IPS DF 6.9 (cell line): Measurements from ENCODE around the gene CATSPERD.
"Not testable (repeated sequence)": the region's sequence is repeated elsewhere in the genome, so short reads cannot be mapped to it uniquely, and the experiment has no call there.

Experiments used
- DNase-seq: peaks from one replicate; pipeline ENCODE4 v3.0.0-alpha.2; 2013; ENCODE audit warnings: low read depth, low spot score
- H3K27ac ChIP-seq: one replicate; pipeline ENCODE4 v1.5.1; 2013; ENCODE audit warnings: low read length, control low read depth
- H3K27me3 ChIP-seq: 2 replicates; pipeline ENCODE4 v1.6.1; 2013; ENCODE audit warnings: mild to moderate bottlenecking, low read length; ENCODE audit not compliant: control insufficient read depth, insufficient read depth
- H3K36me3 ChIP-seq: 2 replicates; pipeline ENCODE4 v1.6.1; 2013; ENCODE audit warnings: low read length; ENCODE audit not compliant: control insufficient read depth, insufficient read depth
- H3K4me1 ChIP-seq: 2 replicates; pipeline ENCODE4 v1.6.1; 2013; ENCODE audit warnings: low read length; ENCODE audit not compliant: control insufficient read depth, insufficient read depth
- H3K4me3 ChIP-seq: 2 replicates; pipeline ENCODE4 v1.5.1; 2013; ENCODE audit warnings: mild to moderate bottlenecking, low read length
- H3K9me3 ChIP-seq: 2 replicates; pipeline ENCODE4 v1.6.1; 2013; ENCODE audit warnings: low read length, inconsistent platforms; ENCODE audit not compliant: control insufficient read depth, insufficient read depth
- WGBS: extraction: QIAGEN DNeasy Blood & Tissue Kit; methylation state at CpG from one replicate; pipeline ENCODE4 v1.1.7; 2013; ENCODE audit warnings: mixed read lengths, missing lambda C conversion rate; ENCODE audit not compliant: insufficient read length, insufficient coverage; 5-methylcytosine and 5-hydroxymethylcytosine counted together

The CATSPERD gene

DNA sequence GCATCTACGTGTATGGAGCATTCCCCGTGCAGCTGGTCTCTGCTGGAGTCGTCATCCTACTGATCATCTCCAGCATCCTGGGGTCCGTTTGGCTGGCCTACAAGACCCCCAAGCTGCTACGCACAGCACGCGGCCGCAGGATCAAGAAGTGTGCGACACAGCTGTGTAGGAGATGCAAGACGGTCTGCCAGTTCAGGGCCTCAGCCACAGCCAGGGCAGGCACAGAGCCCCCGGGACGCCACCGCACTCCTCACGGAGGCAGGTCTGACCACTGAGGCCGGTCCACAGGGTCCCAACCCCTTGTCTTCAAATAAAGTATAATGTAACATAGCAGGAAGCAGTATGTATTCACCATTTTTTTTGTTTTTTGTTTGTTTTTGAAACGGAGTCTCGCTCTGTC is 58.0 kb downstream of the CATSPERD start:
- no peaks in the 10 kb centered on the region for H3K27me3 ChIP-seq
- H3K4me3 ChIP-seq: no peak overlapping the region
- H3K4me1 ChIP-seq: no peaks in the 10 kb centered on the region
- H3K36me3 ChIP-seq: no peaks in the 10 kb centered on the region; the same call in 1 of the 2 replicates
- H3K27ac ChIP-seq: no peak overlapping the region
- no CpG with 5 or more reads among the region's 17 CpGs for WGBS
- no peak for DNase-seq
- H3K9me3 ChIP-seq: no peaks in the 10 kb centered on the region; the same call in 1 of the 2 replicates

GRCh38 chr19:5780916-5781315 is 60.5 kb downstream of the CATSPERD start:
- H3K9me3 ChIP-seq, H3K27ac ChIP-seq, H3K4me3 ChIP-seq, H3K27me3 ChIP-seq, DNase-seq, H3K4me1 ChIP-seq: not testable (repeated sequence)
- no CpG with 5 or more reads among the region's 11 CpGs for WGBS
- H3K36me3 ChIP-seq: peaks cover 16% of the 10 kb centered on the region

GRCh38 chr19:5782322-5782721 is 61.9 kb downstream of the CATSPERD start:
- H3K4me1 ChIP-seq: no peaks in the 10 kb centered on the region
- H3K9me3 ChIP-seq: no peaks in the 10 kb centered on the region; the same call in 1 of the 2 replicates
- no CpG with 5 or more reads among the region's 9 CpGs for WGBS
- no peak overlapping the region for H3K4me3 ChIP-seq
- H3K27ac ChIP-seq: no peak overlapping the region
- H3K36me3 ChIP-seq: peaks cover 30% of the 10 kb centered on the region
- DNase-seq: no peak
- H3K27me3 ChIP-seq: no peaks in the 10 kb centered on the region

- Histone ChIP-seq H3K27me3 (no peaks in the 10 kb centered on the region), H3K9me3 (no peaks in the 10 kb centered on the region; the same call in 1 of the 2 replicates), H3K27ac (no peak overlapping the region), H3K4me1 (no peaks in the 10 kb centered on the region), H3K4me3 (no peak overlapping the region), H3K36me3 (peaks cover 39% of the 10 kb centered on the region)
- WGBS: no CpG with 5 or more reads among the region's 48 CpGs
- no peak for DNase-seq
These were observed 62.8 kb downstream of the CATSPERD start for GRCh38 chr19:5782945-5783919.

- Histone ChIP-seq H3K27ac (no peak within 1 kb of the TSS), H3K4me1 (no peaks in the 10 kb centered on the region), H3K4me3 (no peak within 1 kb of the TSS), H3K27me3 (no peaks in the 10 kb centered on the region), H3K9me3 (no peaks in the 10 kb centered on the region; the same call in 1 of the 2 replicates), H3K36me3 (peaks cover 48% of the 10 kb centered on the region)
- WGBS: no CpG with 5 or more reads among the region's 15 CpGs
- no peak for DNase-seq
These were observed 64.2 kb downstream of the CATSPERD start, which contains the start of gene PRR22 for GRCh38 chr19:5784581-5785147. Gene PRR22, minus strand, starts transcription at chr19:5784746. Its CDS starts 86 bp downstream, at chr19:5784660.

GRCh38 chr19:5785423-5785822 is 65.0 kb downstream of the CATSPERD start:
- Histone ChIP-seq H3K4me1 (no peaks in the 10 kb centered on the region), H3K36me3 (peaks cover 51% of the 10 kb centered on the region), H3K27me3 (no peaks in the 10 kb centered on the region), H3K4me3 (no peak overlapping the region), H3K27ac (no peak overlapping the region), H3K9me3 (no peaks in the 10 kb centered on the region; the same call in 1 of the 2 replicates)
- no CpG with 5 or more reads among the region's 37 CpGs for WGBS
- DNase-seq: no peak

- H3K4me1 ChIP-seq: no peaks in the 10 kb centered on the region
- WGBS: no CpG with 5 or more reads among the region's 44 CpGs
- DNase-seq: no peak
- no peak overlapping the region for H3K27ac ChIP-seq
- H3K36me3 ChIP-seq: peaks cover 51% of the 10 kb centered on the region
- H3K4me3 ChIP-seq: no peak overlapping the region
- no peaks in the 10 kb centered on the region for H3K27me3 ChIP-seq
- no peaks in the 10 kb centered on the region for H3K9me3 ChIP-seq
These were observed 66.4 kb downstream of the CATSPERD start for GRCh38 chr19:5786593-5787408.

GRCh38 chr19:5787409-5788182 is 67.2 kb downstream of the CATSPERD start:
- Histone ChIP-seq H3K36me3 (peaks cover 51% of the 10 kb centered on the region), H3K4me1 (no peaks in the 10 kb centered on the region), H3K4me3 (no peak overlapping the region), H3K27me3 (no peaks in the 10 kb centered on the region), H3K9me3 (no peaks in the 10 kb centered on the region), H3K27ac (no peak overlapping the region)
- WGBS: no CpG with 5 or more reads among the region's 39 CpGs
- no peak for DNase-seq

DNA sequence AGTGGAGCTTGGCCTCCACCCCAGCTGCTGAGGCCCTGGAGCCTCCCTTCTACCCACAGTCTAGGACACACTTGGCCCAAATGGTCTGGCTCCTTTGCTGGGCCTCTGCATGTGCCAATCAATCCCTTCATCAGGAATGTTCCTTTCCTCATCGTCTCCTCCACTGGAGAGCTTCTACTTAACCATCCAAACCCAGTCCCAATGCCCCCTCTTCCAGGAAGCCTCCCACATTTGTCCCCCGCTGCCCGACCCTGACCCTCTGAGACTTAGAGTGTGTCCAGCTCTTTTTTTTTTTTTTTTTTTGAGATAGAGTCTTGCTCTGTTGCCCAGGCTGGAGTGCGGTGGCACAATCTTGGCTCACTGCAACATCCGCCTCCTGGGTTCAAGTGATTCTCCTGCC is 68.0 kb downstream of the CATSPERD start:
- H3K4me1 ChIP-seq: no peaks in the 10 kb centered on the region
- no peak overlapping the region for H3K27ac ChIP-seq
- no peaks in the 10 kb centered on the region for H3K9me3 ChIP-seq
- H3K36me3 ChIP-seq: peaks cover 51% of the 10 kb centered on the region
- DNase-seq: no peak
- H3K27me3 ChIP-seq: no peaks in the 10 kb centered on the region
- WGBS: no CpG with 5 or more reads among the region's 5 CpGs
- no peak overlapping the region for H3K4me3 ChIP-seq
